Trophoblast cell (in vitro differentiated cells and primary cell): ENCODE data around the gene SARNP.
A peak's percentile ranks its signal among the peaks of the same experiment; 100 is the strongest.

Source experiments
- DNase-seq, 2 donors: peaks; one replicate each; pipeline ENCODE4 v3.0.0-alpha.2; 2016
- H2AFZ ChIP-seq: 2 replicates; pipeline ENCODE4 v1.6.1; 2013; ENCODE audit warnings: low read length, moderate library complexity, mild to moderate bottlenecking; ENCODE audit not compliant: insufficient read depth, poor library complexity
- H2AK5ac ChIP-seq: 2 replicates; pipeline ENCODE4 v1.6.1; 2013; ENCODE audit warnings: mild to moderate bottlenecking, low read length
- H2BK120ac ChIP-seq: 2 replicates; pipeline ENCODE4 v1.6.1; 2013; ENCODE audit warnings: low read length, mild to moderate bottlenecking, moderate library complexity; ENCODE audit not compliant: insufficient read depth, poor library complexity
- H2BK12ac ChIP-seq: 2 replicates; pipeline ENCODE4 v1.6.1; 2013; ENCODE audit warnings: mild to moderate bottlenecking, low read length, moderate library complexity
- H2BK5ac ChIP-seq: 2 replicates; pipeline ENCODE4 v1.6.1; 2013; ENCODE audit warnings: low read length, low read depth, moderate library complexity, mild to moderate bottlenecking; ENCODE audit not compliant: poor library complexity
- H3K14ac ChIP-seq: 2 replicates; pipeline ENCODE4 v1.6.1; 2013; ENCODE audit warnings: mild to moderate bottlenecking, low read length
- H3K18ac ChIP-seq: 2 replicates; pipeline ENCODE4 v1.6.1; 2013; ENCODE audit warnings: mild to moderate bottlenecking, low read length
- H3K23ac ChIP-seq: 2 replicates; pipeline ENCODE4 v1.6.1; 2013; ENCODE audit warnings: low read length
- H3K27ac ChIP-seq: 2 replicates; pipeline ENCODE4 v1.5.1; 2013; ENCODE audit warnings: low read depth, mild to moderate bottlenecking, inconsistent platforms, low read length, moderate library complexity
- H3K27me3 ChIP-seq: 2 replicates; pipeline ENCODE4 v1.6.1; 2013; ENCODE audit warnings: inconsistent platforms, mild to moderate bottlenecking, low read length, moderate library complexity; ENCODE audit not compliant: insufficient read depth
- H3K36me3 ChIP-seq, 2 experiments: 1 replicate in 1 of 2; 2 replicates in 1 of 2; pipeline ENCODE4 v1.6.1; 2013; ENCODE audit warnings: low read length in 2 of 2, mild to moderate bottlenecking in 2 of 2, moderate library complexity in 1 of 2; ENCODE audit not compliant: insufficient read depth in 2 of 2, control insufficient read depth in 1 of 2
- H3K4ac ChIP-seq: 2 replicates; pipeline ENCODE4 v1.6.1; 2013; ENCODE audit warnings: low read depth, mild to moderate bottlenecking, low read length, moderate library complexity
- H3K4me1 ChIP-seq, 2 experiments: 1 replicate in 1 of 2; 2 replicates in 1 of 2; pipeline ENCODE4 v1.6.1; 2013; ENCODE audit warnings: low read length in 2 of 2, mild to moderate bottlenecking in 2 of 2, moderate library complexity in 1 of 2; ENCODE audit not compliant: insufficient read depth in 2 of 2, control insufficient read depth in 1 of 2
- H3K4me2 ChIP-seq: 2 replicates; pipeline ENCODE4 v1.6.1; 2013; ENCODE audit warnings: inconsistent platforms, mild to moderate bottlenecking, low read length, moderate library complexity
- H3K4me3 ChIP-seq: 2 replicates; pipeline ENCODE4 v1.5.1; 2013; ENCODE audit warnings: mild to moderate bottlenecking, low read depth, low read length, inconsistent platforms
- H3K79me1 ChIP-seq: one replicate; pipeline ENCODE4 v1.6.1; 2013; ENCODE audit warnings: low read length
- H3K79me2 ChIP-seq: 2 replicates; pipeline ENCODE4 v1.6.1; 2013; ENCODE audit warnings: low read length, mild to moderate bottlenecking; ENCODE audit not compliant: control insufficient read depth, insufficient read depth, poor library complexity
- H3K9ac ChIP-seq: 2 replicates; pipeline ENCODE4 v1.6.1; 2013; ENCODE audit warnings: mild to moderate bottlenecking, low read length
- H3K9me3 ChIP-seq: 2 replicates; pipeline ENCODE4 v1.6.1; 2013; ENCODE audit warnings: low read depth, mild to moderate bottlenecking, control low read depth, inconsistent platforms, low read length; ENCODE audit not compliant: insufficient read depth
- H4K12ac ChIP-seq: 2 replicates; pipeline ENCODE4 v1.6.1; 2013; ENCODE audit warnings: low read depth, mild to moderate bottlenecking, low read length, moderate library complexity
- H4K8ac ChIP-seq: 2 replicates; pipeline ENCODE4 v1.6.1; 2013; ENCODE audit warnings: low read depth, mild to moderate bottlenecking, low read length, moderate library complexity
- H4K91ac ChIP-seq: one replicate; pipeline ENCODE4 v1.6.1; 2013; ENCODE audit warnings: low read depth, mild to moderate bottlenecking, low read length, moderate library complexity
- WGBS: extraction: QIAGEN DNeasy Blood & Tissue Kit; methylation state at CpG from one replicate; pipeline ENCODE4 v1.1.7; 2013; ENCODE audit warnings: missing lambda C conversion rate; ENCODE audit not compliant: insufficient read length, insufficient coverage; ENCODE audit errors: extremely low coverage; 5-methylcytosine and 5-hydroxymethylcytosine counted together

SARNP gene

DNA sequence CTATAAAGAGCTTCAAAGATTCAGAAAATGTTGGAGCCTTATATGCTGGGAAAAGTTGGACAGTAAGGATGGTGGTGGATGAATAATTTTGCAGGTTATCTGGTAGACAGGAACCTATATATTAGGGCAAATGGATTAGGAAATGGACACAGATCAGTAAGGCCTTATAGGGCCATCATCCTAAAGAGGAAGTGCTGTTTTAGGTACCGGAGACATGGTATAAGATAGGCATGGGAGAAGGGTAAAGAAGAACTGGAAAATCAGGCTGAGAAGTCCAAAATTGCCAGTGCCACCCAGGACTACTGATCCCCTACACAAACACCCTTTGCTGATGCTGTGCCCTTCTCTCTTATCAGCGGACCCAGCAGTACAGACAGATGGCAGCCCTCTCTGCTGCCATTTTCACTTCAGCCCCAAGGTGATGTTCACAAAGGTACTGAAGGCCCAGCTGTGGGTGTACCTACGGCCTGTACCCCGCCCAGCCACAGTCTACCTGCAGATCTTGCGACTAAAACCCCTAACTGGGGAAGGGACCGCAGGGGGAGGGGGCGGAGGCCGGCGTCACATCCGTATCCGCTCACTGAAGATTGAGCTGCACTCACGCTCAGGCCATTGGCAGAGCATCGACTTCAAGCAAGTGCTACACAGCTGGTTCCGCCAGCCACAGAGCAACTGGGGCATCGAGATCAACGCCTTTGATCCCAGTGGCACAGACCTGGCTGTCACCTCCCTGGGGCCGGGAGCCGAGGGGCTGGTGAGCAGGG lies 69.1 kb downstream of the SARNP start:
- Histone ChIP-seq H3K4me1 (peaks cover 15 to 20% of the 10 kb centered on the region in 2 experiments), H3K4me3 (no peak overlapping the region), H3K18ac (no peak overlapping the region), H3K4me2 (no peak overlapping the region), H3K23ac (no peak overlapping the region), H3K27ac (no peak overlapping the region), H2BK12ac (no peak overlapping the region), H3K79me1 (peaks cover 13% of the 10 kb centered on the region), H3K9ac (no peak overlapping the region), H2BK5ac (no peak overlapping the region), H4K8ac (no peak overlapping the region), H2AK5ac (no peak overlapping the region), H3K27me3 (no peaks in the 10 kb centered on the region), H3K36me3 (peaks cover 11 to 38% of the 10 kb centered on the region in 2 experiments), H4K12ac (no peak overlapping the region), H3K9me3 (no peaks in the 10 kb centered on the region), H2AFZ (no peak overlapping the region), H3K79me2 (peaks cover 9% of the 10 kb centered on the region), H4K91ac (no peak overlapping the region), H2BK120ac (no peak overlapping the region), H3K14ac (no peak overlapping the region), H3K4ac (no peak overlapping the region)
- WGBS, result no CpG with 5 or more reads among the region's 18 CpGs
- no peak for DNase-seq

- Histone ChIP-seq H3K79me1 (peaks cover 14% of the 10 kb centered on the region), H3K79me2 (peaks cover 9% of the 10 kb centered on the region), H3K36me3 (peaks cover 7 to 26% of the 10 kb centered on the region in 2 experiments), H3K14ac (no peak overlapping the region), H3K18ac (no peak overlapping the region), H3K27me3 (no peaks in the 10 kb centered on the region), H4K91ac (no peak overlapping the region), H3K4ac (no peak overlapping the region), H2BK120ac (no peak overlapping the region), H3K27ac (no peak overlapping the region), H3K4me1 (peaks cover 18 to 25% of the 10 kb centered on the region in 2 experiments), H4K12ac (no peak overlapping the region), H2AK5ac (no peak overlapping the region), H3K9me3 (no peaks in the 10 kb centered on the region), H2BK12ac (no peak overlapping the region), H3K9ac (no peak overlapping the region), H3K23ac (no peak overlapping the region), H2BK5ac (no peak overlapping the region), H3K4me3 (no peak overlapping the region), H3K4me2 (no peak overlapping the region), H2AFZ (no peak overlapping the region), H4K8ac (no peak overlapping the region)
- no peak for DNase-seq
Measured at GRCh38 chr12:55746913-55747231, 70.7 kb downstream of the SARNP start.

DNA sequence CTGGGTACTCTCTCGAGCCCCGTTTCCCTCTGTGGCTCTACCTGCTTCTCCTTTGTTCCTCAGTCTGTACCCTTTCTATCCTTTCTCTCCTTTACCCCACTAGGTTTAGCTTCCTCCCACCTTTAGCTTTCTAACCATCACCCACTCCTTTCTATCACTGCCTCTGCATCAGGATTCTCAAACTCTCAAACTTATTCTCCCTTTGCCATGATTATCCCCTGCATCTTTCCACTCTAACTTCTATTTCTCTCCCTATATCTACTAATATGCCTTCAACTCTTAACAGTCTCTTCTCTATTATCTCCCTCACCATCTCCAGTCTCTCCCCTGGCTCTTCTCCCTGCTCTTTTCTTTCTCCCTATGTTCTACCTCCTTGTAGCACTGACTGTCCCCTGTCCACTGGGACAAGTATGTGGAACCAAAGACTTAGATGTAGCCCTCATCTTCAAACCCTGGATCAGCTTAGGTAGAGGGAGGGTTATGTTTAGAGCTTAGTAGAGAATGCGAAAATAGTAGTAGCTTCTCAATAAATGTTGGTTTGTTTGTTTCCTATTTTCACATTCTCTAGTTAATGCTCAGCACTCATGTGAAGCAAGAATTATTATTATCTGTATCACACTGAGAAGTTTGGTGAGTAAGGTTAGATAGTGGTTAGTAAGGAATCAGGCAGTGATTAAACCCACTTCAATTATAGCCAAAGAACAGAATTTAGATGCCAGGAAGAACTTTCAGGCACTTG lies 71.2 kb downstream of the SARNP start:
- no CpG with 5 or more reads among the region's 3 CpGs for WGBS
- peaks cover 7 to 21% of the 10 kb centered on the region in 2 experiments for H3K36me3 ChIP-seq

DNA sequence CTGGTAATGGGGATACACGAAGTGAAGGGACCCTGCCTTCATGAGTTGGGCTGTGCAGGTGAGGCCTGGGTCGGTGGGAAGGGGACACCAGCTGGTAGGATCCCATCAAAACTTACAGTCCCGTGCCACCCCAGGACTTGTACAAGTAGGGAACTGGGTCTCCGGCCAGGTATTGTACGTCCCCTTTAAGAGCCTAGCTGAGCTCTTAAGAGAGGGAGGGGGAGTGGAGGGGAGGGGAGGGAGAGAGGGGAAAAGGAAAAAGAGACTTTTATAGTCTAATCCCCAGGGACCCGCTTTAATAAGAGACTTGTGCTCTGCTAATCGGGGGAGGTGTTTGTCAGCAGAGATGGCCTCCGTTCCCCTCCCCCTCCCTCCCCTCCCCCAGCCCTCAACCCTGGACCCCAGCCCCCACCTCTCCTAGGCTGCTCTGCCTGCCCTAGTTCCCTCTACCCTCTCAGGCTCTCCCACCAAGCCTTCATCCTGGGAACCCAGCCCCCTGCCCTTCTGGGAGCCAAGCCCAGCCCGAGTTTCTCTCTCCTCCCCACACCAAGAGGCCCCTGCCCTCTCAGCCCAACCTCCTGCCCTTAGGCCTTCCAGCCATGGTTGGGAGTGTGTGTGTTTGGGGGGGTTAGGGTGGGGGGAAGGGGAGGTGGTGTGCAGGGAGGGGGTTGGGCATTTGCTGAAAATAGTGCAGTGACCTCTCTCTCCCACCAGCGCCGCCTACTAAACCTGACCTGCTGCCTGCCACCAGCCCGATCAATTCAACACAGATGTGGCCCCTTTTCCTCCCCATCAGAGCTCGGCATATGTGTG lies 72.0 kb downstream of the SARNP start:
- peaks cover 18 to 27% of the 10 kb centered on the region in 2 experiments for H3K4me1 ChIP-seq
- peak overlapping the region; percentile 11 for H2AK5ac ChIP-seq
- peak overlapping the region; percentile 10 for H4K8ac ChIP-seq
- peak overlapping the region; percentile 5 for H3K14ac ChIP-seq
- H3K4me2 ChIP-seq, result peak overlapping the region; percentile 96
- WGBS, result no CpG with 5 or more reads among the region's 13 CpGs
- H3K27me3 ChIP-seq, result no peaks in the 10 kb centered on the region
- no peak overlapping the region for H3K4me3 ChIP-seq
- H2BK12ac ChIP-seq, result peak overlapping the region; percentile 5
- no peak overlapping the region for H2AFZ ChIP-seq
- H3K4ac ChIP-seq, result no peak overlapping the region
- H2BK5ac ChIP-seq, result peak overlapping the region; percentile 5
- peak overlapping the region; percentile 23 for H4K91ac ChIP-seq
- H2BK120ac ChIP-seq, result peak overlapping the region; percentile 47
- H3K27ac ChIP-seq, result peak overlapping the region; percentile 56
- no peaks in the 10 kb centered on the region for H3K9me3 ChIP-seq
- H3K79me2 ChIP-seq, result peaks cover 9% of the 10 kb centered on the region
- H3K18ac ChIP-seq, result no peak overlapping the region
- H3K23ac ChIP-seq, result no peak overlapping the region
- H3K9ac ChIP-seq, result no peak overlapping the region
- peaks cover 7 to 16% of the 10 kb centered on the region in 2 experiments for H3K36me3 ChIP-seq
- no peak overlapping the region for H4K12ac ChIP-seq
- no peak for DNase-seq
- peaks cover 14% of the 10 kb centered on the region for H3K79me1 ChIP-seq

More for the DNA sequence above, 71.2 kb downstream of the SARNP start:
- Histone ChIP-seq H3K27me3 (no peaks in the 10 kb centered on the region), H2BK5ac (no peak overlapping the region), H3K23ac (no peak overlapping the region), H3K9me3 (no peaks in the 10 kb centered on the region), H3K4me3 (no peak overlapping the region), H3K4ac (no peak overlapping the region), H3K4me2 (peak overlapping the region; percentile 55), H3K27ac (peak overlapping the region; percentile 22), H3K79me1 (peaks cover 14% of the 10 kb centered on the region), H2AFZ (no peak overlapping the region), H3K14ac (no peak overlapping the region), H3K18ac (no peak overlapping the region), H3K9ac (no peak overlapping the region), H4K12ac (no peak overlapping the region), H4K8ac (no peak overlapping the region), H2AK5ac (no peak overlapping the region), H3K4me1 (peaks cover 18 to 27% of the 10 kb centered on the region in 2 experiments), H2BK120ac (no peak overlapping the region), H2BK12ac (no peak overlapping the region), H4K91ac (no peak overlapping the region), H3K79me2 (peaks cover 9% of the 10 kb centered on the region)
- no peak for DNase-seq
